OCI-LY1 (cell line): ENCODE measurements around the gene SMDT1.

Source experiments
- H2AFZ ChIP-seq: fragments of 200-600 bp; sonication (generic), shearing (Covaris generic); 2 replicates; pipeline ENCODE4 v1.6.0; 2014; ENCODE audit warnings: antibody characterized with exemption, mild to moderate bottlenecking, low read length
- H3F3A ChIP-seq: fragments of 200-600 bp; sonication (generic), shearing (Covaris generic); 2 replicates; pipeline ENCODE4 v1.6.0; 2014; ENCODE audit warnings: mild to moderate bottlenecking, antibody characterized with exemption, low read length, moderate library complexity; ENCODE audit not compliant: insufficient read depth
- H3K27ac ChIP-seq: fragments of 200-600 bp; sonication (generic); 2 replicates; pipeline ENCODE4 v1.5.1; 2014; ENCODE audit warnings: low read length, mixed run types, mild to moderate bottlenecking, low read depth; ENCODE audit not compliant: poor library complexity, severe bottlenecking
- H3K27me3 ChIP-seq: fragments of 200-600 bp; sonication (generic); 2 replicates; pipeline ENCODE4 v1.6.0; 2014; ENCODE audit warnings: antibody characterized with exemption, mild to moderate bottlenecking, low read length, moderate library complexity; ENCODE audit not compliant: insufficient read depth
- H3K36me3 ChIP-seq: fragments of 200-600 bp; sonication (generic); 2 replicates; pipeline ENCODE4 v1.6.1; 2014; ENCODE audit warnings: mild to moderate bottlenecking, antibody characterized with exemption, low read length, moderate library complexity, mixed read lengths; ENCODE audit not compliant: insufficient read depth
- H3K4me1 ChIP-seq: fragments of 200-600 bp; sonication (generic); 2 replicates; pipeline ENCODE4 v1.5.1; 2014; ENCODE audit warnings: mild to moderate bottlenecking, low read length, moderate library complexity; ENCODE audit not compliant: insufficient read depth, severe bottlenecking
- H3K4me2 ChIP-seq: fragments of 200-600 bp; sonication (generic), shearing (Covaris generic); 2 replicates; pipeline ENCODE4 v1.6.1; 2014; ENCODE audit warnings: low read length
- H3K4me3 ChIP-seq: fragments of 200-600 bp; sonication (generic); 2 replicates; pipeline ENCODE4 v1.5.1; 2014; ENCODE audit warnings: low read length, low read depth, mild to moderate bottlenecking, mixed read lengths; ENCODE audit not compliant: poor library complexity, severe bottlenecking
- H3K79me2 ChIP-seq: fragments of 200-600 bp; shearing (Covaris generic); 2 replicates; pipeline ENCODE4 v1.6.1; 2016; ENCODE audit warnings: mixed run types, low read length, mixed read lengths; ENCODE audit not compliant: insufficient read depth
- H3K9ac ChIP-seq: fragments of 200-600 bp; sonication (generic), shearing (Covaris generic); 2 replicates; pipeline ENCODE4 v1.6.1; 2014; ENCODE audit warnings: mild to moderate bottlenecking, low read length, mixed read lengths
- H3K9me2 ChIP-seq: fragments of 200-600 bp; sonication (generic), shearing (Covaris generic); 2 replicates; pipeline ENCODE4 v1.6.1; 2014; ENCODE audit warnings: low read depth, mild to moderate bottlenecking, low read length, mixed read lengths
- H3K9me3 ChIP-seq: fragments of 200-600 bp; shearing (Covaris generic); 2 replicates; pipeline ENCODE4 v1.6.1; 2014; ENCODE audit warnings: low read length, mixed read lengths
- H4K20me1 ChIP-seq: fragments of 200-600 bp; sonication (generic), shearing (Covaris generic); 2 replicates; pipeline ENCODE4 v1.6.0; 2016; ENCODE audit warnings: mild to moderate bottlenecking, low read length; ENCODE audit not compliant: insufficient read depth
- CTCF ChIP-seq: fragments of 200-600 bp; sonication (generic), shearing (Covaris generic); IDR thresholded peaks from 2 replicates; pipeline ENCODE4 v1.5.1; 2017; ENCODE audit warnings: mild to moderate bottlenecking, antibody characterized with exemption, low read length, moderate library complexity, mixed read lengths
- EZH2 ChIP-seq: fragments of 200-600 bp; sonication (generic), shearing (Covaris generic); IDR thresholded peaks from 2 replicates; pipeline ENCODE4 v1.8.0; 2017; ENCODE audit warnings: borderline replicate concordance, mixed run types, mild to moderate bottlenecking, antibody characterized with exemption, low read length, moderate library complexity, mixed read lengths

The SMDT1 gene

GRCh38 chr22:42065438-42066125 is 13.9 kb upstream of the SMDT1 start:
- no peak overlapping the region for H3K4me2 ChIP-seq

GRCh38 chr22:42066126-42066761 is 13.3 kb upstream of the SMDT1 start:
- Histone ChIP-seq H4K20me1 (no peaks in the 10 kb centered on the region), H3K79me2 (no peaks in the 10 kb centered on the region), H3K9me2 (no peaks in the 10 kb centered on the region), H3K4me2 (no peak overlapping the region), H3K27me3 (no peaks in the 10 kb centered on the region), H3K4me3 (no peak overlapping the region), H3F3A (no peaks in the 10 kb centered on the region), H3K9ac (no peak overlapping the region), H3K4me1 (peaks cover 14% of the 10 kb centered on the region), H3K9me3 (no peaks in the 10 kb centered on the region), H3K36me3 (peaks cover 28% of the 10 kb centered on the region), H2AFZ (no peak overlapping the region), H3K27ac (no peak overlapping the region)
- TF ChIP-seq EZH2 = no peak
- TF ChIP-seq CTCF = no peak

More at GRCh38 chr22:42065438-42066125, 13.9 kb upstream of the SMDT1 start:
- H3K9me3 ChIP-seq = no peaks in the 10 kb centered on the region
- no peaks in the 10 kb centered on the region for H3F3A ChIP-seq
- H3K36me3 ChIP-seq = peaks cover 34% of the 10 kb centered on the region
- no peak overlapping the region for H2AFZ ChIP-seq
- no peak overlapping the region for H3K4me3 ChIP-seq
- H4K20me1 ChIP-seq = no peaks in the 10 kb centered on the region
- no peaks in the 10 kb centered on the region for H3K27me3 ChIP-seq
- H3K4me1 ChIP-seq = peaks cover 10% of the 10 kb centered on the region
- H3K9me2 ChIP-seq = no peaks in the 10 kb centered on the region
- no peaks in the 10 kb centered on the region for H3K79me2 ChIP-seq
- H3K27ac ChIP-seq = no peak overlapping the region
- TF ChIP-seq EZH2 (no peak), CTCF (no peak)
- H3K9ac ChIP-seq = no peak overlapping the region

- H3K27me3 ChIP-seq = no peaks in the 10 kb centered on the region
- H3K36me3 ChIP-seq = peaks cover 23% of the 10 kb centered on the region
- H3F3A ChIP-seq = no peaks in the 10 kb centered on the region
- no peak overlapping the region for H3K4me3 ChIP-seq
- no peak overlapping the region for H3K4me2 ChIP-seq
- H3K9ac ChIP-seq = no peak overlapping the region
- H3K9me2 ChIP-seq = no peaks in the 10 kb centered on the region
- no peaks in the 10 kb centered on the region for H3K9me3 ChIP-seq
- TF ChIP-seq EZH2 (no peak), CTCF (no peak)
- H4K20me1 ChIP-seq = no peaks in the 10 kb centered on the region
- H3K79me2 ChIP-seq = no peaks in the 10 kb centered on the region
- H3K27ac ChIP-seq = no peak overlapping the region
- no peak overlapping the region for H2AFZ ChIP-seq
- peaks cover 18% of the 10 kb centered on the region for H3K4me1 ChIP-seq
These were observed 12.6 kb upstream of the SMDT1 start for GRCh38 chr22:42066937-42067336.
